IMR-90 (cell line): ENCODE data around the gene MAGI2. TPM values are rescaled to one million over a fixed set of nuclear protein-coding genes. Genes with fewer than 3 reads are reported as not detected.

Source experiments
- ATAC-seq: fragments of 200-7000 bp; cut with Tn5 transposase; 2 replicates; pipeline ENCODE4 v1.9.1; 2020; ENCODE audit warnings: low read depth, mild to moderate bottlenecking, moderate library complexity
- BruUV-seq: library from RNA; stranded (reverse); fragments of 400-500 nt; replicated peaks from 2 replicates; lab custom pipeline; 2021; lab: Mats Ljungman, UMichigan
- CTCF ChIA-PET: fragments of 300-600 bp; formaldehyde crosslinking; extraction: SDS; loops from one replicate; lab custom pipeline; 2021; ENCODE audit warnings: antibody characterized with exemption; lab: Yijun Ruan, JAX
- POLR2A ChIA-PET: fragments of 300-600 bp; sonication (Branson Sonifier 250); formaldehyde crosslinking; loops from one replicate; lab custom pipeline; 2022; ENCODE audit warnings: antibody characterized with exemption; ENCODE audit not compliant: unreplicated experiment; lab: Charles Lee
- DNase-seq: peaks from one replicate; pipeline ENCODE4 v3.0.0; 2013
- H2AFZ ChIP-seq: replicated peaks from 2 replicates; pipeline ENCODE3; 2013; ENCODE audit warnings: low read length, mild to moderate bottlenecking; ENCODE audit not compliant: poor library complexity
- H2AK5ac ChIP-seq: 2 replicates; pipeline ENCODE4 v1.6.1; 2013; ENCODE audit warnings: low read depth, low read length, inconsistent platforms
- H2AK9ac ChIP-seq: replicated peaks from 2 replicates; pipeline ENCODE3; 2013; ENCODE audit warnings: mild to moderate bottlenecking, low read depth, low read length, moderate library complexity; ENCODE audit not compliant: poor library complexity
- H2BK120ac ChIP-seq: 2 replicates; pipeline ENCODE4 v1.6.1; 2013; ENCODE audit warnings: low read depth, low read length, inconsistent platforms
- H2BK15ac ChIP-seq: 3 replicates; pipeline ENCODE4 v1.6.1; 2013; ENCODE audit warnings: low read depth, low read length, inconsistent platforms
- H2BK20ac ChIP-seq: 2 replicates; pipeline ENCODE4 v1.6.1; 2013; ENCODE audit warnings: low read depth, mild to moderate bottlenecking, inconsistent platforms, low read length, moderate library complexity
- H2BK5ac ChIP-seq: 2 replicates; pipeline ENCODE4 v1.6.1; 2013; ENCODE audit warnings: mild to moderate bottlenecking, low read depth, low read length, inconsistent platforms; ENCODE audit not compliant: poor library complexity, severe bottlenecking
- H3K14ac ChIP-seq: replicated peaks from 2 replicates; pipeline ENCODE4 v1.6.1; 2013; ENCODE audit warnings: low read depth, low read length, inconsistent platforms
- H3K18ac ChIP-seq: 2 replicates; pipeline ENCODE4 v1.6.1; 2013; ENCODE audit warnings: low read depth, low read length, control low read depth
- H3K23ac ChIP-seq: 2 replicates; pipeline ENCODE4 v1.6.1; 2013; ENCODE audit warnings: low read depth, low read length, inconsistent platforms
- H3K27ac ChIP-seq: 2 replicates; pipeline ENCODE4 v1.5.1; 2013; ENCODE audit warnings: mild to moderate bottlenecking, control low read depth, low read length; ENCODE audit not compliant: insufficient read depth
- H3K27me3 ChIP-seq: 2 replicates; pipeline ENCODE4 v1.6.1; 2013; ENCODE audit warnings: low read length; ENCODE audit not compliant: control insufficient read depth, insufficient read depth
- H3K36me3 ChIP-seq: 2 replicates; pipeline ENCODE4 v1.6.1; 2013; ENCODE audit warnings: low read length, mixed read lengths; ENCODE audit not compliant: control insufficient read depth, insufficient read depth
- H3K4ac ChIP-seq: 2 replicates; pipeline ENCODE4 v1.6.1; 2013; ENCODE audit warnings: low read depth, low read length, inconsistent platforms
- H3K4me1 ChIP-seq: 2 replicates; pipeline ENCODE4 v1.6.1; 2013; ENCODE audit warnings: low read length, mixed read lengths; ENCODE audit not compliant: control insufficient read depth, insufficient read depth
- H3K4me2 ChIP-seq: 2 replicates; pipeline ENCODE4 v1.6.1; 2013; ENCODE audit warnings: low read depth, mild to moderate bottlenecking, control low read depth, low read length, moderate library complexity
- H3K4me3 ChIP-seq: 2 replicates; pipeline ENCODE4 v1.5.1; 2013; ENCODE audit warnings: low read depth, mild to moderate bottlenecking, control low read depth, low read length, moderate library complexity; ENCODE audit not compliant: insufficient read depth
- H3K56ac ChIP-seq: 2 replicates; pipeline ENCODE4 v1.6.1; 2013; ENCODE audit warnings: low read length, inconsistent platforms; ENCODE audit not compliant: insufficient read depth; ENCODE audit errors: extremely low read depth
- H3K79me1 ChIP-seq, 2 experiments: 2 replicates each; pipeline ENCODE4 v1.6.1; 2013; ENCODE audit warnings: low read length in 2 of 2, inconsistent platforms in 1 of 2, low read depth in 1 of 2
- H3K9ac ChIP-seq: 2 replicates; pipeline ENCODE4 v1.6.1; 2013; ENCODE audit warnings: low read depth, low read length, control low read depth
- H3K9me1 ChIP-seq: 2 replicates; pipeline ENCODE4 v1.6.1; 2013; ENCODE audit warnings: low read length, inconsistent platforms; ENCODE audit not compliant: insufficient read depth
- H3K9me3 ChIP-seq: 2 replicates; pipeline ENCODE4 v1.6.1; 2013; ENCODE audit warnings: low read length; ENCODE audit not compliant: control insufficient read depth, insufficient read depth
- H4K20me1 ChIP-seq: 2 replicates; pipeline ENCODE4 v1.6.1; 2013; ENCODE audit warnings: low read length, inconsistent platforms; ENCODE audit not compliant: insufficient read depth
- H4K5ac ChIP-seq: 2 replicates; pipeline ENCODE4 v1.6.1; 2013; ENCODE audit warnings: mild to moderate bottlenecking, low read depth, low read length, control low read depth
- H4K8ac ChIP-seq, 2 experiments: 2 replicates each; pipeline ENCODE4 v1.6.1; 2013; ENCODE audit warnings: low read depth in 2 of 2, low read length in 2 of 2, control low read depth in 1 of 2, inconsistent platforms in 1 of 2
- H4K91ac ChIP-seq: 2 replicates; pipeline ENCODE4 v1.6.1; 2013; ENCODE audit warnings: low read depth, low read length, inconsistent platforms; ENCODE audit not compliant: insufficient read depth
- BHLHE40 ChIP-seq: fragments of 150-350 bp; IDR thresholded peaks from 2 replicates; pipeline ENCODE4 v1.6.1; 2016; ENCODE audit warnings: mild to moderate bottlenecking, low read depth, low read length
- MAZ ChIP-seq: IDR thresholded peaks from 2 replicates; pipeline ENCODE4 v1.6.1; 2012; ENCODE audit warnings: low read depth, mild to moderate bottlenecking, low read length, improper control_type of control experiment, moderate library complexity, borderline replicate concordance
- MXI1 ChIP-seq: IDR thresholded peaks from 2 replicates; pipeline ENCODE4 v1.6.1; 2012; ENCODE audit warnings: low read depth, mild to moderate bottlenecking, low read length, moderate library complexity, borderline replicate concordance
- WGBS, 2 experiments: methylation state at CpG; one replicate each; pipeline versions ENCODE4 v1.1.5 to v1.1.7; 2013; ENCODE audit warnings: missing lambda C conversion rate in 2 of 2; ENCODE audit not compliant: insufficient read length in 1 of 2; ENCODE audit errors: extremely low coverage in 2 of 2; 5-methylcytosine and 5-hydroxymethylcytosine counted together
- dilution Hi-C: fragments of 300-500 bp; cut with HindIII; formaldehyde crosslinking; loops from one replicate; pipeline ENCODE4 v1.14.3; 2018; ENCODE audit warnings: low sequenced_read_pairs; ENCODE audit not compliant: unreplicated experiment
- in situ Hi-C: fragments of 300-500 bp; cut with MboI; formaldehyde crosslinking; loops from 3 replicates; pipeline ENCODE4 v1.14.3; 2019; ENCODE audit warnings: low sequenced_read_pairs, inconsistent platforms, mixed read lengths
- intact Hi-C: fragments of 100-400 bp; cut with micrococcal nuclease; formaldehyde crosslinking; loops from 2 replicates; pipeline ENCODE4 v1.10.0; 2022
- polyA plus RNA-seq, 3 experiments: library from polyadenylated mRNA; depleted of rRNA; stranded (reverse); fragments of >200 nt; gene quantifications; 2 replicates each; pipeline ENCODE4 v1.2.3, GENCODE V29; 2012; ENCODE audit warnings: low replicate concordance in 1 of 3
- total RNA-seq: library from RNA; depleted of rRNA; stranded (reverse); fragments of >200 nt; gene quantifications from 2 replicates; pipeline ENCODE4 v1.2.3, GENCODE V29; 2012

The MAGI2 gene
- total and polyA plus RNA-seq, 2 of the 4 experiments (the other 2 are of a cell fraction): 2.5 to 17.9 TPM

DNA sequence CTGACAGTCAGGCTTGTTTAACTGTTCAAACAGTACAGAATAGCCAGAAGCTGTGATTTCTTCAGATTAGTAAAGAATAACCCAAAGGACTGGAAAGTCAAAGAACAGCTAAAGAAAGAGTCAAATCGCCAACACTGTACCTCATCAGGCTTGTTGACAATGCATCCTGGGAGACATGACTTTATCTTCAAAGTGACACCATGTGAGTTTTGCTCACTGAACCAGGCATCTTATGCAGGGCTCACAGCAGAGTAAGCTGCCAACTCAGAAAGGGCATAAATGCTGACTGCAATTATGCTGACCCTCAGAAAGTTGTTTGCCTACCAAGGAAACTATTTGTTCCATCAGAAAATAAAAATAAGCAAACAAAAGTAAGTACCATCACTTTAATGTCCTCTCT, 96.4 kb downstream of the MAGI2 start:
- no peaks in the 10 kb centered on the region for H3K27me3 ChIP-seq
- in situ Hi-C loops (no loop called here), dilution Hi-C loops (no loop called here), intact Hi-C loops (no loop called here)
- H3K9me3 ChIP-seq: peaks cover 4% of the 10 kb centered on the region
- H3K4me3 ChIP-seq: no peak overlapping the region
- peaks cover 4% of the 10 kb centered on the region; the same call in 1 of the 2 replicates for H4K20me1 ChIP-seq
- no TSS peak for BruUV-seq
- no peak overlapping the region for H4K5ac ChIP-seq
- H3K23ac ChIP-seq: 0 out of 2 replicates have a peak overlapping the region, but pooled peaks have one; percentile 60
- no peak overlapping the region for H4K8ac ChIP-seq
- peaks cover 17 to 30% of the 10 kb centered on the region in 2 experiments for H3K79me1 ChIP-seq
- TF ChIP-seq BHLHE40: no peak
- TF ChIP-seq MXI1: no peak
- no peak for TF ChIP-seq MAZ
- H3K9ac ChIP-seq: no peak overlapping the region
- H2BK5ac ChIP-seq: no peak overlapping the region
- H2BK120ac ChIP-seq: no peak overlapping the region
- no peak overlapping the region for H2AK9ac ChIP-seq
- no peak overlapping the region for H3K18ac ChIP-seq
- no peak for DNase-seq
- H3K9me1 ChIP-seq: peaks cover 10% of the 10 kb centered on the region; the same call in 1 of the 2 replicates
- WGBS, 2 experiments: 88% methylated on average over 1 of the region's 1 CpG; no CpG with 5 or more reads in 1 of the 2 experiments
- H2AFZ ChIP-seq: no peak overlapping the region
- no peak overlapping the region for H2BK20ac ChIP-seq
- no peak overlapping the region for H2BK15ac ChIP-seq
- no peak overlapping the region for H3K14ac ChIP-seq
- H3K4me1 ChIP-seq: 0 out of 2 replicates have a peak, but pooled peaks cover 4% of the 10 kb centered on the region
- ATAC-seq: no peak
- no peak overlapping the region for H4K91ac ChIP-seq
- CTCF ChIA-PET: no interaction called here
- no peak overlapping the region for H3K4ac ChIP-seq
- H3K27ac ChIP-seq: no peak overlapping the region
- POLR2A ChIA-PET: no interaction called here
- H3K56ac ChIP-seq: no peak overlapping the region
- no peak overlapping the region for H3K4me2 ChIP-seq
- no peaks in the 10 kb centered on the region for H3K36me3 ChIP-seq
- H2AK5ac ChIP-seq: no peak overlapping the region
